Measurements from ENCODE around the gene ZNF837. TPM values are rescaled to one million over a fixed set of nuclear protein-coding genes. Genes with fewer than 3 reads are reported as not detected.

The ZNF837 gene
- total RNA-seq, 4 donors from 2014 or later, result 2.4 to 6.7 (median 3.3) TPM

DNA sequence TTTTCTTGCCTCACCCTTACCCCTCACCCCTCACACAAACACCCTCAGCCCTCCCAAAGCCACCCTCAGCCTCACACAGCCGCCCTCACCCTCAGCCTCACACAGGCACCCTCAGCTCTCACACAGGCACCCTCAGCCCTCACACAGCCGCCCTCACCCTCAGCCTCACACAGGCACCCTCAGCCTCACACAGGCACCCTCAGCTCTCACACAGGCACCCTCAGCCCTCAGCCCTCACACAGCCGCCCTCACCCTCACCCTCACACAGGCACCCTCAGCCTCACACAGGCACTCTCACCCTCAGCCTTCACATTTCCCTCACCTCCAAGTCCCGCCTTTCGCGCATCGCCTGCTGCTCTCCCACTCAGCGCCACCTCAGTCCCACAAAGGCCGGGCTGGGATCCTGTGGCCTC lies 54.3 kb downstream of the ZNF837 start:
- peak overlapping the region; percentile 85 to 98 (median 94) for H3K27ac ChIP-seq
- H3K27me3 ChIP-seq, result no peaks in the 10 kb centered on the region
- no peak for TF ChIP-seq POLR2A (IDR thresholded peaks at IDR 0.05)
- TF ChIP-seq, protein P1, sequence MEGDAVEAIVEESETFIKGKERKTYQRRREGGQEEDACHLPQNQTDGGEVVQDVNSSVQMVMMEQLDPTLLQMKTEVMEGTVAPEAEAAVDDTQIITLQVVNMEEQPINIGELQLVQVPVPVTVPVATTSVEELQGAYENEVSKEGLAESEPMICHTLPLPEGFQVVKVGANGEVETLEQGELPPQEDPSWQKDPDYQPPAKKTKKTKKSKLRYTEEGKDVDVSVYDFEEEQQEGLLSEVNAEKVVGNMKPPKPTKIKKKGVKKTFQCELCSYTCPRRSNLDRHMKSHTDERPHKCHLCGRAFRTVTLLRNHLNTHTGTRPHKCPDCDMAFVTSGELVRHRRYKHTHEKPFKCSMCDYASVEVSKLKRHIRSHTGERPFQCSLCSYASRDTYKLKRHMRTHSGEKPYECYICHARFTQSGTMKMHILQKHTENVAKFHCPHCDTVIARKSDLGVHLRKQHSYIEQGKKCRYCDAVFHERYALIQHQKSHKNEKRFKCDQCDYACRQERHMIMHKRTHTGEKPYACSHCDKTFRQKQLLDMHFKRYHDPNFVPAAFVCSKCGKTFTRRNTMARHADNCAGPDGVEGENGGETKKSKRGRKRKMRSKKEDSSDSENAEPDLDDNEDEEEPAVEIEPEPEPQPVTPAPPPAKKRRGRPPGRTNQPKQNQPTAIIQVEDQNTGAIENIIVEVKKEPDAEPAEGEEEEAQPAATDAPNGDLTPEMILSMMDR (IDR thresholded peaks at IDR 0.05), result no peak
- 5 to 6% methylated on average over 9 of the region's 9 CpGs for WGBS, 2 donors
- intact Hi-C loops (cut with DNase I), result no loop called here
- H3K36me3 ChIP-seq, result peaks cover 0 to 7% (median 0%) of the 10 kb centered on the region in 3 donors
- DNase-seq, result no peak
- H3K4me3 ChIP-seq, result peak overlapping the region; percentile 64 to 96 (median 82)
- H3K4me1 ChIP-seq, result peaks cover 15 to 38% (median 21%) of the 10 kb centered on the region in 3 donors
- no peaks in the 10 kb centered on the region for H3K9me3 ChIP-seq

DNA sequence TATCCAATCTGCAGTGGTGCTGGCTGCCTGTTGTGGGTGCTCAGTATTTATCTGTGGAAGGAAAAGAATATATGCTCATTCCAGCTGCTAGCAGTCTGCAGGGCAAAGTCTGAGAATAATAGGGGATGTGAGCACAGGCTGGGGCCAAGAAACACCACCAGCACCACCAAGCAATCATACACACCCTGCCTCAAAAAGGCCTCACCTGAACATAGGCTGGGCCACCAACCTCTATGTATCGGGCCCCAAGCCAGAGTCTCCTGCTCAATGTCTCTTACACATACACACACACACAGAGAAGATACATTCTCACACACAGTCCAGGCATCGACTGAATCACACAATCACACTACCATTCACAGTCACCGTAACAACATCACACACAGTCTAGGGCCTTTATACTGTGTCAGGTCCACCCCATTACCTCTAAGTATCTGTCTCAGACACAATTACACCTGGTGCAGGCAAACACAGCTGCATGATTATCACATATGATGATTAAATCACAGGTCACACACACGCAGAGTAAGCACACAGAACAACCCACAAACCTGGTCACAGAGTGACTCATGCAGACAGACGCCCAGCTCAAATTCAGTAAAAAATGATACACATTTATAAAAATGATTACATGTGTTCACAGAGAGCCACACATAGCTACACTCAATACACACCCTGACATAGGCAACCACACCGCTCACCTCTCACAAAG lies 55.4 kb downstream of the ZNF837 start:
- no peak for DNase-seq
- intact Hi-C loops (cut with DNase I), result no loop called here
- WGBS, 2 donors, result 56 to 65% methylated on average over 6 of the region's 6 CpGs
- Histone ChIP-seq H3K27me3 (no peaks in the 10 kb centered on the region), H3K36me3 (peaks cover 0 to 9% (median 0%) of the 10 kb centered on the region in 3 donors), H3K4me3 (peak overlapping the region in 2 of 4 donors; percentile 68 to 96), H3K4me1 (peaks cover 15 to 38% (median 21%) of the 10 kb centered on the region in 3 donors), H3K27ac (peak overlapping the region in 3 of 4 donors; percentile 85 to 97 (median 92)), H3K9me3 (no peaks in the 10 kb centered on the region)
- TF ChIP-seq, protein P1 (IDR thresholded peaks at IDR 0.05), result no peak
- no peak for TF ChIP-seq POLR2A (IDR thresholded peaks at IDR 0.05)

GRCh38 chr19:58319241-58319640 lies 61.6 kb downstream of the ZNF837 start:
- H3K27me3 ChIP-seq, result no peaks in the 10 kb centered on the region
- peaks cover 0 to 31% (median 4%) of the 10 kb centered on the region in 3 donors for H3K36me3 ChIP-seq
- intact Hi-C loops (cut with DNase I), result no loop called here
- no peak for TF ChIP-seq POLR2A (IDR thresholded peaks at IDR 0.05)
- no peak for DNase-seq
- H3K27ac ChIP-seq, result peak overlapping the region in 2 of 4 donors; percentile 21 to 50
- 46 to 54% methylated on average over 2 to 5 of the region's 10 CpGs for WGBS, 2 donors
- no peaks in the 10 kb centered on the region for H3K9me3 ChIP-seq
- peaks cover 0 to 18% (median 11%) of the 10 kb centered on the region in 3 donors for H3K4me1 ChIP-seq
- no peak overlapping the region for H3K4me3 ChIP-seq

GRCh38 chr19:58318297-58318696 lies 62.5 kb downstream of the ZNF837 start:
- whole genome bisulfite sequencing, 2 donors, result 90% methylated on average over 2 of the region's 4 CpGs; no CpG with 5 or more reads in 1 of the 2 donors

More at GRCh38 chr19:58318297-58318696, 62.5 kb downstream of the ZNF837 start:
- intact Hi-C loops (cut with DNase I), result no loop called here
- H3K9me3 ChIP-seq, result no peaks in the 10 kb centered on the region
- H3K27ac ChIP-seq, result peak overlapping the region in 1 of 4 donors; percentile 21
- TF ChIP-seq, protein P1 (IDR thresholded peaks at IDR 0.05), result no peak
- H3K27me3 ChIP-seq, result no peaks in the 10 kb centered on the region
- peaks cover 0 to 18% (median 11%) of the 10 kb centered on the region in 3 donors for H3K4me1 ChIP-seq
- no peak overlapping the region for H3K4me3 ChIP-seq
- DNase-seq, result no peak
- peaks cover 0 to 40% (median 6%) of the 10 kb centered on the region in 3 donors for H3K36me3 ChIP-seq

Small RNAs within 50 kb of the gene (small RNA-seq; reads per million reads assigned to genes)
- gene MIR4754 (0 reads per million in 4 donors), gene MIR6806 (0 reads per million in 4 donors), gene RNA5SP473 (0 to 0.60 (median 0.15) reads per million in 4 donors)

Other genes with a start within 250 kb of the ZNF837 start
- 1 to 10 TPM; 3.0 to 6.7 (median 3.9) TPM for gene ZNF329, start 230.2 kb downstream of the ZNF837 start, total RNA-seq
- 10 to 100 TPM; 20.4 to 28.6 (median 24.9) TPM for gene ZNF274, start 198.0 kb downstream of the ZNF837 start, total RNA-seq
- gene ZNF544, start 152.1 kb downstream of the ZNF837 start, total RNA-seq, result 10 to 100 TPM; 19.1 to 53.4 (median 36.0) TPM
- gene ZNF8, start 102.1 kb downstream of the ZNF837 start, total RNA-seq, result 1 to 10 TPM; 3.5 to 6.7 (median 4.2) TPM
- 10 to 100 TPM; 24.7 to 42.0 (median 38.0) TPM for gene ERVK3-1, start 75.7 kb downstream of the ZNF837 start, total RNA-seq
- 1 to 10 TPM; 2.2 to 3.2 (median 2.9) TPM for gene ZSCAN22, start 54.0 kb downstream of the ZNF837 start, total RNA-seq
- 10 to 100 TPM in 2 of 4 donors, 1 to 10 TPM in 1, not detected in 1; 1.1 to 25.1 (median 13.9) TPM for gene A1BG, start 27.5 kb downstream of the ZNF837 start, total RNA-seq
- gene ZNF497, start 18.3 kb downstream of the ZNF837 start, total RNA-seq, result 1 to 10 TPM in 3 of 4 donors, under 1 TPM in 1; 0.87 to 1.9 (median 1.4) TPM
- 1,000 to 10,000 TPM; 1,292 to 2,917 (median 1,952) TPM for gene RPS5, start 6.2 kb upstream of the ZNF837 start, total RNA-seq
- 10 to 100 TPM in 2 of 4 donors, 1 to 10 TPM in 2; 5.0 to 30.5 (median 15.7) TPM for gene RNF225, start 14.6 kb upstream of the ZNF837 start, total RNA-seq
- 10 to 100 TPM in 2 of 4 donors, 1 to 10 TPM in 2; 8.5 to 13.4 (median 9.4) TPM for gene ZNF584, start 27.6 kb upstream of the ZNF837 start, total RNA-seq
- 1 to 10 TPM; 2.0 to 5.3 (median 2.4) TPM for gene ZNF132, start 59.1 kb upstream of the ZNF837 start, total RNA-seq
- gene ZNF324B, start 70.6 kb upstream of the ZNF837 start, total RNA-seq, result 10 to 100 TPM in 1 of 4 donors, 1 to 10 TPM in 3; 6.5 to 10.1 (median 8.0) TPM
- gene ZNF324, start 86.0 kb upstream of the ZNF837 start, total RNA-seq, result 10 to 100 TPM; 13.5 to 25.4 (median 20.2) TPM
- gene ZNF446, start 95.3 kb upstream of the ZNF837 start, total RNA-seq, result 10 to 100 TPM in 3 of 4 donors, 1 to 10 TPM in 1; 6.0 to 13.3 (median 12.1) TPM
- gene SLC27A5, start 131.0 kb upstream of the ZNF837 start, total RNA-seq, result 1 to 10 TPM; 1.9 to 5.3 (median 2.6) TPM
- 10 to 100 TPM in 1 of 4 donors, 1 to 10 TPM in 3; 6.9 to 11.1 (median 8.3) TPM for gene ZBTB45, start 138.8 kb upstream of the ZNF837 start, total RNA-seq
- 100 to 1,000 TPM; 150 to 198 (median 179) TPM for gene TRIM28, start 163.0 kb upstream of the ZNF837 start, total RNA-seq
- 10 to 100 TPM; 76.5 to 99.5 (median 86.6) TPM for gene CHMP2A, start 174.1 kb upstream of the ZNF837 start, total RNA-seq
- gene UBE2M, start 177.6 kb upstream of the ZNF837 start, total RNA-seq, result 10 to 100 TPM; 22.0 to 37.4 (median 24.7) TPM
- gene MZF1, start 192.3 kb upstream of the ZNF837 start, total RNA-seq, result 10 to 100 TPM; 11.8 to 30.9 (median 21.7) TPM